ENCODE data around the gene RAD52. TPM values are rescaled to one million over a fixed set of nuclear protein-coding genes. Genes with fewer than 3 reads are reported as not detected.

Gene RAD52
- total RNA-seq, 1 experiment from 2014 or later = 53.9 TPM

DNA sequence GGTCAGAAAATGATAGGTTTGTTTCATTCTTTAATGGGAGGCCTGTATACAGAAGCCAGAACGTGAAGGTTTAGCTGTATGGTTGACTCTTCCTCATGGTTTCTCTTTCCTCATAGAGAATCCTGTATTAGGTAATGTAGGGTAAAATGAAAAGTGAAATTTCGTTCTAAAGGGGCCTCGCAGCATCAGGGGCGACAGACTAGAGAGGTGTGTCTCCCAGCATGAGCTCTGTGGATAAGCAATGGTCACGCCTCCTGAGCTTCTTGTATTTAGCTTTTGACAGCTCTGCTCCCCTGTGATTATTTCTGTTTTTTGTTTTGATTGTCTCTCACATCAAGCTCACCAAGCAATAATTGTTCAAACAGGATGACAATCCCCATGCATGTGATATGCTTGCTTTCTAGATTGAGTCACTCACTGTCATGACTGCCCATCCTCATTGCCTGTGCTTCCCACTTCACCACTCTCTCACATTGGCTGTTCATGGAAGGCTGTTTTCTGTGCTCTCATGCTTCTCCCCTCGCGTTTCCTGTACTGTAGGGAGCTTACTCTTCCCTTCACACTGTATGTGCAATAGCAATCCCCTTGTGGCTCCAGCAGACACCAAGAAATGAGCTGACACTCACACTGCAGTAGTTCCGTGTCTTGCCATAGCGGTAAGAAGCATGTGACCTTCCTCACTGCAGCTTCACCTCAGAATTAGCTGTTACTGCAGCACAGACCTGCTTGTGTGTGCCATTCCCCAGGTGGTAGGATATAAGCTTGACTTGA lies 44.0 kb downstream of the RAD52 start:
- DNase-seq = no peak
- Mint-ChIP-seq H3K27ac (ENCODE audit: unreplicated experiment) (no peak overlapping the region), H3K27me3 (ENCODE audit: insufficient read depth, unreplicated experiment) (no peaks in the 10 kb centered on the region), H3K36me3 (ENCODE audit: insufficient read depth, unreplicated experiment) (peaks cover 100% of the 10 kb centered on the region), H3K4me3 (ENCODE audit: unreplicated experiment) (no peak overlapping the region), H3K4me1 (ENCODE audit: low read depth, unreplicated experiment) (no peaks in the 10 kb centered on the region), H3K9me3 (ENCODE audit: unreplicated experiment) (no peaks in the 10 kb centered on the region)
- Histone ChIP-seq H3K27me3 (replicated peaks; ENCODE audit: control insufficient read depth, insufficient read depth, low read length) (no peaks in the 10 kb centered on the region), H3K4me3 (ENCODE audit: low read depth, low read length) (no peak overlapping the region), H3K9me3 (no peaks in the 10 kb centered on the region), H3K36me3 (ENCODE audit: control insufficient read depth, insufficient read depth, low read length) (peaks cover 2% of the 10 kb centered on the region; the same call in 1 of the 2 replicates), H3K4me1 (no peaks in the 10 kb centered on the region)
- ChIA-PET CTCF (no interaction called here), POLR2A (no interaction called here)
- BruUV-seq (replicated peaks) = no TSS peak
- TF ChIP-seq, protein P1, sequence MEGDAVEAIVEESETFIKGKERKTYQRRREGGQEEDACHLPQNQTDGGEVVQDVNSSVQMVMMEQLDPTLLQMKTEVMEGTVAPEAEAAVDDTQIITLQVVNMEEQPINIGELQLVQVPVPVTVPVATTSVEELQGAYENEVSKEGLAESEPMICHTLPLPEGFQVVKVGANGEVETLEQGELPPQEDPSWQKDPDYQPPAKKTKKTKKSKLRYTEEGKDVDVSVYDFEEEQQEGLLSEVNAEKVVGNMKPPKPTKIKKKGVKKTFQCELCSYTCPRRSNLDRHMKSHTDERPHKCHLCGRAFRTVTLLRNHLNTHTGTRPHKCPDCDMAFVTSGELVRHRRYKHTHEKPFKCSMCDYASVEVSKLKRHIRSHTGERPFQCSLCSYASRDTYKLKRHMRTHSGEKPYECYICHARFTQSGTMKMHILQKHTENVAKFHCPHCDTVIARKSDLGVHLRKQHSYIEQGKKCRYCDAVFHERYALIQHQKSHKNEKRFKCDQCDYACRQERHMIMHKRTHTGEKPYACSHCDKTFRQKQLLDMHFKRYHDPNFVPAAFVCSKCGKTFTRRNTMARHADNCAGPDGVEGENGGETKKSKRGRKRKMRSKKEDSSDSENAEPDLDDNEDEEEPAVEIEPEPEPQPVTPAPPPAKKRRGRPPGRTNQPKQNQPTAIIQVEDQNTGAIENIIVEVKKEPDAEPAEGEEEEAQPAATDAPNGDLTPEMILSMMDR (IDR thresholded peaks at IDR 0.05; ENCODE audit: insufficient read depth in 1 of 2, low read depth in 1 of 2, low read length in 1 of 2, severe bottlenecking in 1 of 2, unreplicated experiment in 1 of 2) = no peak
- intact Hi-C loops (cut with micrococcal nuclease; ENCODE audit: unreplicated experiment) = no loop called here

GRCh38 chr12:904010-904414 lies 45.5 kb downstream of the RAD52 start:
- Mint-ChIP-seq H3K36me3 (ENCODE audit: insufficient read depth, unreplicated experiment) (peaks cover 100% of the 10 kb centered on the region), H3K27ac (ENCODE audit: unreplicated experiment) (no peak overlapping the region), H3K4me3 (ENCODE audit: unreplicated experiment) (no peak overlapping the region), H3K4me1 (ENCODE audit: low read depth, unreplicated experiment) (no peaks in the 10 kb centered on the region), H3K27me3 (ENCODE audit: insufficient read depth, unreplicated experiment) (no peaks in the 10 kb centered on the region), H3K9me3 (ENCODE audit: unreplicated experiment) (no peaks in the 10 kb centered on the region)
- no TSS peak for BruUV-seq (replicated peaks)
- POLR2A ChIA-PET = no interaction called here
- intact Hi-C loops (cut with micrococcal nuclease; ENCODE audit: unreplicated experiment) = no loop called here
- TF ChIP-seq, protein P1 (IDR thresholded peaks at IDR 0.05; ENCODE audit: insufficient read depth in 1 of 2, low read depth in 1 of 2, low read length in 1 of 2, severe bottlenecking in 1 of 2, unreplicated experiment in 1 of 2) = no peak
- Histone ChIP-seq H3K4me1 (no peaks in the 10 kb centered on the region), H3K9me3 (no peaks in the 10 kb centered on the region), H3K27me3 (replicated peaks; ENCODE audit: control insufficient read depth, insufficient read depth, low read length) (no peaks in the 10 kb centered on the region), H3K4me3 (ENCODE audit: low read depth, low read length) (no peak overlapping the region), H3K36me3 (ENCODE audit: control insufficient read depth, insufficient read depth, low read length) (peaks cover 6% of the 10 kb centered on the region)
- DNase-seq = no peak
- CTCF ChIA-PET = no interaction called here

- TF ChIP-seq, protein P1 (IDR thresholded peaks at IDR 0.05; ENCODE audit: insufficient read depth in 1 of 2, low read depth in 1 of 2, low read length in 1 of 2, severe bottlenecking in 1 of 2, unreplicated experiment in 1 of 2) = no peak
- BruUV-seq (replicated peaks) = no TSS peak
- Mint-ChIP-seq H3K9me3 (ENCODE audit: unreplicated experiment) (no peaks in the 10 kb centered on the region), H3K36me3 (ENCODE audit: insufficient read depth, unreplicated experiment) (peaks cover 96% of the 10 kb centered on the region), H3K4me3 (ENCODE audit: unreplicated experiment) (no peak overlapping the region), H3K27me3 (ENCODE audit: insufficient read depth, unreplicated experiment) (no peaks in the 10 kb centered on the region), H3K4me1 (ENCODE audit: low read depth, unreplicated experiment) (no peaks in the 10 kb centered on the region), H3K27ac (ENCODE audit: unreplicated experiment) (no peak overlapping the region)
- no peaks in the 10 kb centered on the region for H3K9me3 ChIP-seq
- no peaks in the 10 kb centered on the region for H3K27me3 ChIP-seq (replicated peaks; ENCODE audit: control insufficient read depth, insufficient read depth, low read length)
- peaks cover 4% of the 10 kb centered on the region for H3K36me3 ChIP-seq (ENCODE audit: control insufficient read depth, insufficient read depth, low read length)
- ChIA-PET CTCF (no interaction called here), POLR2A (no interaction called here)
- DNase-seq = no peak
- intact Hi-C loops (cut with micrococcal nuclease; ENCODE audit: unreplicated experiment) = no loop called here
- no peak overlapping the region for H3K4me3 ChIP-seq (ENCODE audit: low read depth, low read length)
- no peaks in the 10 kb centered on the region for H3K4me1 ChIP-seq
Observed at GRCh38 chr12:903055-903454, 46.4 kb downstream of the RAD52 start.
